BJ (cell line): ENCODE results near the gene PEX26. TPM values are rescaled to one million over a fixed set of nuclear protein-coding genes. Genes with fewer than 3 reads are reported as not detected.

ENCODE experiments used
- CTCF ChIA-PET: fragments of 350-600 bp; formaldehyde crosslinking; extraction: SDS; loops from one replicate; lab custom pipeline; 2021; ENCODE audit warnings: antibody characterized with exemption, inconsistent platforms; lab: Yijun Ruan, JAX
- POLR2A ChIA-PET: fragments of 300-600 bp; sonication (Branson Sonifier 250); formaldehyde crosslinking; extraction: SDS; loops from one replicate; lab custom pipeline; 2021; ENCODE audit warnings: antibody characterized with exemption; lab: Charles Lee
- DNase-seq: peaks from one replicate; pipeline ENCODE4 v3.0.0-alpha.2; 2011; ENCODE audit warnings: low read depth
- H3K27me3 ChIP-seq: 2 replicates; pipeline ENCODE4 v1.6.0; 2011; ENCODE audit warnings: low read length; ENCODE audit not compliant: control insufficient read depth, insufficient read depth
- H3K36me3 ChIP-seq: 2 replicates; pipeline ENCODE4 v1.5.1; 2011; ENCODE audit warnings: low read length; ENCODE audit not compliant: control insufficient read depth, insufficient read depth
- H3K4me3 ChIP-seq: 2 replicates; pipeline ENCODE4 v1.5.1; 2011; ENCODE audit warnings: low read depth, mild to moderate bottlenecking, control low read depth, low read length
- polyA plus RNA-seq: library from polyadenylated mRNA; depleted of rRNA; stranded (reverse); fragments of >200 nt; gene quantifications from 2 replicates; pipeline ENCODE4 v1.2.3, GENCODE V29; 2011
- TF ChIP-seq, protein P1 (sequence below): IDR thresholded peaks from 2 replicates; pipeline ENCODE4 v1.5.1; 2011; ENCODE audit warnings: low read depth, mild to moderate bottlenecking, control low read depth, inconsistent platforms, low read length, moderate library complexity; ENCODE audit not compliant: insufficient read depth

Gene PEX26
- polyA plus RNA-seq, 1 experiment = 30.6 TPM

GRCh38 chr22:18077087-18077638 lies 627 bp upstream of the PEX26 start:
- POLR2A ChIA-PET = no interaction called here
- CTCF ChIA-PET = interaction anchor here (1.3 to 7.3 kb wide), 12 partner anchors 12 to 519 kb away, joined by 3 to 172 read pairs (median 16); partner anchors contain the start of gene MICAL3
- no peaks in the 10 kb centered on the region for H3K27me3 ChIP-seq
- peaks cover 3% of the 10 kb centered on the region for H3K36me3 ChIP-seq
- peak overlapping the region; percentile 97 for H3K4me3 ChIP-seq
- TF ChIP-seq, protein P1, sequence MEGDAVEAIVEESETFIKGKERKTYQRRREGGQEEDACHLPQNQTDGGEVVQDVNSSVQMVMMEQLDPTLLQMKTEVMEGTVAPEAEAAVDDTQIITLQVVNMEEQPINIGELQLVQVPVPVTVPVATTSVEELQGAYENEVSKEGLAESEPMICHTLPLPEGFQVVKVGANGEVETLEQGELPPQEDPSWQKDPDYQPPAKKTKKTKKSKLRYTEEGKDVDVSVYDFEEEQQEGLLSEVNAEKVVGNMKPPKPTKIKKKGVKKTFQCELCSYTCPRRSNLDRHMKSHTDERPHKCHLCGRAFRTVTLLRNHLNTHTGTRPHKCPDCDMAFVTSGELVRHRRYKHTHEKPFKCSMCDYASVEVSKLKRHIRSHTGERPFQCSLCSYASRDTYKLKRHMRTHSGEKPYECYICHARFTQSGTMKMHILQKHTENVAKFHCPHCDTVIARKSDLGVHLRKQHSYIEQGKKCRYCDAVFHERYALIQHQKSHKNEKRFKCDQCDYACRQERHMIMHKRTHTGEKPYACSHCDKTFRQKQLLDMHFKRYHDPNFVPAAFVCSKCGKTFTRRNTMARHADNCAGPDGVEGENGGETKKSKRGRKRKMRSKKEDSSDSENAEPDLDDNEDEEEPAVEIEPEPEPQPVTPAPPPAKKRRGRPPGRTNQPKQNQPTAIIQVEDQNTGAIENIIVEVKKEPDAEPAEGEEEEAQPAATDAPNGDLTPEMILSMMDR = no peak
- no peak for DNase-seq

DNA sequence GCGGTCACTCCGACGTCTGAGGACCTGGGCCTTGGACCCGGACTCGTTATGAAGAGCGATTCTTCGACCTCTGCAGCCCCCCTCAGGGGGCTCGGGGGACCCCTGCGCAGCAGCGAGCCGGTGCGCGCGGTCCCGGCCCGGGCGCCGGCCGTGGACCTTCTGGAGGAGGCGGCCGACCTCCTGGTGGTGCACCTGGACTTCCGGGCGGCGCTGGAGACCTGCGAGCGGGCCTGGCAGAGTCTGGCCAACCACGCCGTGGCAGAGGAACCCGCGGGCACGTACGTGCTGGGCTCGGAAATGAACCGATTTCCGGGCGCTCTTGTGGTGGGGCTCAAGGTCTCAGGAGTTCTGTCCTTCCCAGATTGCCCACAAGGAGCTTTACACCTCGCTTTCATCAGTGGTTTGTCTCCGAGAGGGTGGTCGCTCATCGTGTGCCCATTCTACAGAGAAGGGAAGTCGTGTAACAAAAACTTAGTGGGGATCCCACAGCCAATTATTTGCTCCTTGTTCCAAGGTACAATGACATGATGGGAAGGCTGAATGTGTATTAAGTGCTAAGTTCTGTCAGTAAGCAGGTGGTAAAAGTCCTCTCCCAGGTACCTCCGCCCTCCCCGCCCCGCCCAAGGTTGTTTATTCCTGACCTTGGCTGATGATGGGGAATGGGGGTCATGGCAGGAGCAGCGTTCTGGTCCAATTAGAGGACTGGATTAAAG lies 695 bp downstream of the PEX26 start:
- Histone ChIP-seq H3K36me3 (peaks cover 7% of the 10 kb centered on the region), H3K4me3 (peak overlapping the region; percentile 97), H3K27me3 (no peaks in the 10 kb centered on the region)
- ChIA-PET CTCF (interaction anchor here (1.5 to 6.1 kb wide), 4 partner anchors 12 to 248 kb away, joined by 4 to 46 read pairs (median 36); no protein-coding TSS in a partner anchor), POLR2A (no interaction called here)
- no peak for DNase-seq
- TF ChIP-seq, protein P1 = 0 out of 2 replicates have a peak, but pooled peaks have one; percentile 20

DNA sequence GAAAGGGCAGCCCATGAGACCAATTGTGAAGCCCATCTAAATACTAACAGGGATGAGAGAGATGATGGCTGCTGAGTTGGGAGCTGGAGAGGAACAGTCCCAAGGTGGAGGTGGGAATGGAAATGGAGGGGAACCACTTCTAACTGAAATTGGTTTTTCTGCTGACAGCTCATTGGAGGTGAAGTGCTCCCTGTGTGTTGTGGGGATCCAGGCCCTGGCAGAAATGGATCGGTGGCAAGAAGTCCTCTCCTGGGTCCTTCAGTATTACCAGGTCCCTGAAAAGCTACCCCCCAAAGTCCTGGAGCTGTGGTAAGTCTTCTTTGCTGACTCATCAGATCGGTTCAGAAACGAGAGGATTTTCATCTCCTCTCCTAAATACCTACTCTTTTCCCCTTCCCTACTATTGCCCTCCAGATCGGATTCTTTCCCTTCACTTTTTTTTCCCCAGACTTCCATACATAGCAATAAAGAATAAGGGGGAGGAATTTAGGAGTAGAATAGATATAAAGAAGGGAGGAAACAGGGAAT lies 2.0 kb downstream of the PEX26 start:
- H3K4me3 ChIP-seq = no peak overlapping the region
- CTCF ChIA-PET = interaction anchor here (0.7 to 4.5 kb wide), 5 partner anchors 10 to 251 kb away, joined by 3 to 29 read pairs (median 4); no protein-coding TSS in a partner anchor
- no peaks in the 10 kb centered on the region for H3K27me3 ChIP-seq
- TF ChIP-seq, protein P1 = no peak
- POLR2A ChIA-PET = no interaction called here
- H3K36me3 ChIP-seq = peaks cover 8% of the 10 kb centered on the region
- no peak for DNase-seq

GRCh38 chr22:18081416-18081815 lies 3.6 kb downstream of the PEX26 start:
- no peak overlapping the region for H3K4me3 ChIP-seq
- ChIA-PET CTCF (no interaction called here), POLR2A (no interaction called here)
- DNase-seq = no peak
- TF ChIP-seq, protein P1 = no peak
- H3K36me3 ChIP-seq = peaks cover 14% of the 10 kb centered on the region
- no peaks in the 10 kb centered on the region for H3K27me3 ChIP-seq

GRCh38 chr22:18082467-18082866 lies 4.7 kb downstream of the PEX26 start:
- DNase-seq = no peak
- ChIA-PET CTCF (no interaction called here), POLR2A (no interaction called here)
- no peak overlapping the region for H3K4me3 ChIP-seq
- H3K27me3 ChIP-seq = no peaks in the 10 kb centered on the region
- peaks cover 16% of the 10 kb centered on the region for H3K36me3 ChIP-seq
- TF ChIP-seq, protein P1 = no peak
